HG02642 (cell line): ENCODE results near the gene SMIM29.
A peak's percentile ranks its signal among the peaks of the same experiment; 100 is the strongest.
"Not testable (repeated sequence)": the region's sequence is repeated elsewhere in the genome, so short reads cannot be mapped to it uniquely, and the experiment has no call there.

Source experiments
- ATAC-seq: cut with Tn5 transposase; IDR thresholded peaks from one replicate; pipeline ENCODE4 v1.9.1; 2021; ENCODE audit warnings: mild to moderate bottlenecking; ENCODE audit not compliant: unreplicated experiment, poor library complexity

Gene SMIM29

DNA sequence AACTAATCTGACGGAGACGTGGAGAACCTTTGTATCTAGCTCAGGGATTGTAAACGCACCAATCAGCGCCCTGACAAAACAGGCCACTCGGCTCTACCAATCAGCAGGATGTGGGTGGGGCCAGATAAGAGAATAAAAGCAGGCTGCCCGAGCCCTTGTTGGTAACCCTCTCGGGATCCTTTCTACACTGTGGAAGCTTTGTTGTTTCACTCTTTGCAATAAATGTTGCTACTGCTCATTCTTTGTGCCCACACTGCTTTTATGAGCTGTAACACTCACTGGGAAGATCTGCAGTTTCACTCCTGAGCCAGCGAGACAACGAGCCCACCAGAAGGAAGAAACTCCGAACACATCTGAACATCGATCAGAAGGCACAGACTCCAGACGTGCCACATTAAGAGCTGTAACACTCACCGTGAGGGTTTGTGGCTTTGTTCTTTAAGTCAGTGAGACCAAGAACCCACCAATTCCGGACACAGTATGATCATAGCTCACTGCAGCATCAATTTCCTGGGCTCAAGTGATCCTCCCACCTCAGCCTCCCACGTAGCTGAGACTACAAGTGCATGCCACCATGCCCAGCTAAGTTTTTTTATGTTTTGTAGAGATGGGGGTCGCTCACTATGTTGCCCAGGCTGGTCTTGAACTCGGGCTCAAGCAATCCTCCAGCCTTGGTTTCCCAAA is 21.0 kb upstream of the SMIM29 start:
- not testable (repeated sequence) for ATAC-seq

DNA sequence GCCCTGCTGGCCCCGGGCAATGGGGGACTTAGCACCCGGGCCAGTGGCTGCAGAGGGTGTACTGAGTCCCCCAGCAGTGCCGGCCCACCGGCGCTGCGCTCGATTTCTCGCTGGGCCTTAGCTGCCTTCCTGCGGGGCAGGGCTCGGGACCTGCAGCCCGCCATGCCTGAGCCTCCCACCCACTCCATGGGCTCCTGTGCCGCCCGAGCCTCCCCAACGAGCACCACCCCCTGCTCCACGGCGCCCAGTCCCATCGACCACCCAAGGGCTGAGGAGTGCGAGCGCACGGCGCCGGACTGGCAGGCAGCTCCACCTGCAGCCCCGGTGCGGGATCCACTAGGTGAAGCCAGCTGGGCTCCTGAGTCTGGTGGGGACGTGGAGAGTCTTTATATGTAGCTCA is 20.3 kb upstream of the SMIM29 start:
- not testable (repeated sequence) for ATAC-seq

DNA sequence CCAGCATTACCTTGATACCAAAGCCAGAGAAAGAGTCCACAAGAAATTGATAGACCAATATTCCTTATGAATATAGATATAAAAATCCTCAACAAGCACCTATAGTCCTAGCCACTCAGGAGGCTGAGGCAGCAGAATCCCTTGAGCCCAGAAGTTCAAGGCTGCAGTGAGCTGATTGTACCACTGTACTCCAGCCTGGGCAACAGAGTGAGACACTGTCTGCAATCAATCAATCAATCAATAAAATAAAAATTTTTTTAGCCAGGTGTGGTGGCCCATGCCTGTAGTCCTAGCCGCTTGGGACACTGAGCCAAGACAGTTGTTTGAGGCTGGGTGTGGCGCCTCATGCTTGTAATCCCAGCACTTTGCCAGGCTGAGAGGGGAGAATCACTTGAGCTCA is 18.9 kb upstream of the SMIM29 start:
- ATAC-seq: no peak

DNA sequence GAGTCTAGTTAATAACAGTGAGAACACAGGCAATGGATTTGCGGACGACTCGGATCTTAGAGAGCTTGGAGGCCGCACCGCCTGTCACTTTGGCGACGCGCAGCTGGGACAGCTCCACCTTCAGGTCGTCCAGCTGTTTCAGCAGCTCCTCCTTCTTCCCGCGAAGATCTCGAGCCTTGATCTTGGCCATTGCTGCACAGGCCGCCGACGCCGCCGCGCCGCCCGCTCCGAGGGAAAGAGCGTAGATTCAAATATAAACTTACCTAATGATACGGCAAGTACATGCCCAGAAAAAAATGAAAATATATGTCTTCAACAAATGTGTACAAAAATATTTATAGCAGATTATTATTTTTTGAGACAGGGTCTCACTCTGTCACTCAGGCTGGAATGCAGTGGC is 14.7 kb upstream of the SMIM29 start:
- ATAC-seq: not testable (repeated sequence)

DNA sequence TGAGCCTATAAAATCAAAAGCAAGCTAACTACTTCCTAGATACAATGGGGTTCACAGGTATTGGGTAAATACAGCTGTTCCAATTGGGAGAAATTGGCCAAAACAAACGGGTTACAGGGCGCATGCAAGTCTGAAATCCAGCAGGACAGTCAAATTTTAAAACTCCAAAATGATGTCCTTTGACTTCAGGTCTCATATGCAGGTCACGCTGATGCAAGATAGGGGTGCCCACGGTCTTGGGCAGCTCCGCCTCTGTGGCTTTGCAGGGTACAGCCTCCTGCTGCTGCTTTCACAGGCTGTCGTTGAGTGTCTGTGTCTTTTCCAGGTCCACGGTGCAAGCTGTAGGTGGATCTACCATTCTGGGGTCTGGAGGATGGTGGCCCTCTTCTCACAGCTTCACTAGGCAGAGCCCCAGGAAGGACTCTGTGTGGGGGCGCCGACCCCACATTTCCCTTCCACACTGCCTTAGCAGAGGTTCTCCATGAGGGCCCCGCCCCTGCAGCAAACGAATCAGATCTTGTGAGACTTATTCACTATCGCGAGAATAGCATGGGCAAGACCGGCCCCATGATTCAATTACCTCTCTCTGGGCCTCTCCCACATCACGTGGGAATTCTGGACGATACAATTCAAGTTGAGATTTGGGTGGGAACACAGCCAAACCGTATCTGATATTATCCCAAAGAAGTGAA is 11.9 kb upstream of the SMIM29 start:
- ATAC-seq: no peak

DNA sequence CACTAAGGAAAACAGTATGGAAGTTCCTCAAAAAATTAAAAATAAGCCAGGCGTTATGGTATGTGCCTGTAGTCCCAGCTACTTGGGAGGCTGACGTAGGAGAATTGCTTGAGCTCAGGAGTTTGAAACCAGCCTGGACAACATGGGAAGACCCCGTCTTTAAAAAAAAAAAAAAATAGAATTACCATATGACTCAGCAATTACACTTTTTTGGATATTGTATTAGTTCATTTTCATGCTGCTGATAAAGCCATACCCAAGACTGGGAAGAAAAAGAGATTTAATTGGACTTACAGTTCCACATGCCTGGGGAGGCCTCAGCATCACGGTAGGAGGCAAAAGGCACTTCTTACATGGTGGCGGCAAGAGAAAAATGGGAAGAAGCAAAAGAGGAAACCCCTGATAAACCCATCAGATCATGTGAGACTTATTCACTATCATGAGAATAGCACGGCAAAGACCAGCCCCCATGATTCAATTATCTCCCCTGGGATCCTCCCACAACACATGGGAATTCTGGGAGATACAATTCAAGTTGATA is 10.8 kb upstream of the SMIM29 start:
- ATAC-seq: no peak

DNA sequence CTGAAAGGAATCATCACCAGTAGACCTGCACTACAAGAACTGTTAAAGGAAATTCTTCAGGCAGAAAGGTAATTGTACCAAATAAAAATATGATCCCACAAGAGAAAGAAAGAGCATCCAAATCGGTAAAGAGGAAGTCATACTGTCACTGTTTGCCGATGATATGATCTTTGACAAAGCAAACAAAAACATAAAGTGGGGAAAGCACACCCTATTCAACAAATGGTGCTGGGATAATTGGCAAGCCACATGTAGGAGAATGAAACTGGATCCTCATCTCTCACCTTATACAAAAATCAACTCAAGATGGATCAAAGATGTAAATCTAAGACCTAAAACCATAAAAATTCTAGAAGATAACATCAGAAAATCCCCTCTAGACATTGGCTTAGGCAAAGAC is 3.6 kb upstream of the SMIM29 start:
- not testable (repeated sequence) for ATAC-seq

DNA sequence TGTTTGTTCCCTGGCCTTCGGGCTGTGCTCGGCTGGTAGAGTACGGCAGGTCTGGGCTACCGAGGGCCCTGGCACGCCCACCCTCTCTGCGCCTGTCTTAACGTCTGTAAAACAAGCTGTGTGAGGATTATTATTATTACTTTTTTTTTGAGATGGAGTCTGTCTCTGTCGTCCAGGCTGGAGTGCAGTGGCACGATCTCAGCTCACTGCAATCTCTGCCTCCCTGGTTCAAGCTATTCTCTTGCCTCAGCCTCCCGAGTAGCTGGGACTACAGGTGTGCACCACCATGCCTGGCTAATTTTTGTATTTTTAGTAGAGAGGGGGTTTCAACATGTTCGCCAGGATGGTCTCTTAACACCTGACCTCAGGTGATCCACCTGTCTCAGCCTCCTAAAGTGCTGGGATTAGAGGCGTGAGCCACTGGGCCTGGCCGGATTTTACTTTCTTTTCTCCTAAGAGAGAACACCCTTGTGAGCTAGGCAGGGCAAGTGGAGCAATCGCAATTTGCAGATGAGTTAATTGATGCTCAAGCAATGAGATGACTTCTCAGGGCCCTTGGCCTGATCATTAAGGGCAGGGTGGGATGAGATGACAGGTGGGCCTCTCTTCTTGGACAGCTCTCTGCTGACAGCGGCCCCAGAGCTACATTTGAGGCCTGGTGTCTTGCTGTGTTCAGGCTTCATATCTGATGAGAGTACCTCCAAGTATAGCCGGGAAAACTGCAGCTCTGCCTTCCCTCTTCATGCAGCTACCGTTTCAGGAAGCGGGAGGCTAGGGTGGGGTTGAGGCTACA is 859 bp upstream of the SMIM29 start:
- ATAC-seq: peak; percentile 36

DNA sequence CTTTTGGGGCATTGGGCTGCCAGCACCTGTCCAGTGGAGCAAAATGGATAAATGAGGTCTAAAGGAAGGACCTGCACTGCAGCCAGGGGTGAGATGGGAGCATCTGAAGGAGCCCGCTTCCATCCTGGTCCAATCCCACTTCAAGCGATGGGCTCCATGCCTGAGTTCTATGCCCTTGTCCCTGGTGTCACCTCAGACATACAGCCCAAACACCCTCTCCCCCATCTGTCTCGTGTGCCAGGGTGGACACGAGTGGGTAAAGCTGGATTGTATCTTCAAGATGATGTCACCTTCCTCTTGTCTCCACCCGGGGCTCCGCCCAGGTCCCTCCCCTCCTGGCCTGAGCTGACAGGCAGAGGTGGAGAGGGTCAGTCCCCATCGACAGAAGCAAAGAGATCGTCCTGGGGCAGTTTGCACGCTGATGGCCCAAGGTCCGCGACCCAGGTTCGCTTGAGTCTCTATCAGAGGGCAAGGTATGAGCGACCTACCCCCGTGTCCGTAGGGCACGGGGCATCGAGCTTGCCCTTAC is 544 bp downstream of the SMIM29 start:
- ATAC-seq: peak; percentile 6

DNA sequence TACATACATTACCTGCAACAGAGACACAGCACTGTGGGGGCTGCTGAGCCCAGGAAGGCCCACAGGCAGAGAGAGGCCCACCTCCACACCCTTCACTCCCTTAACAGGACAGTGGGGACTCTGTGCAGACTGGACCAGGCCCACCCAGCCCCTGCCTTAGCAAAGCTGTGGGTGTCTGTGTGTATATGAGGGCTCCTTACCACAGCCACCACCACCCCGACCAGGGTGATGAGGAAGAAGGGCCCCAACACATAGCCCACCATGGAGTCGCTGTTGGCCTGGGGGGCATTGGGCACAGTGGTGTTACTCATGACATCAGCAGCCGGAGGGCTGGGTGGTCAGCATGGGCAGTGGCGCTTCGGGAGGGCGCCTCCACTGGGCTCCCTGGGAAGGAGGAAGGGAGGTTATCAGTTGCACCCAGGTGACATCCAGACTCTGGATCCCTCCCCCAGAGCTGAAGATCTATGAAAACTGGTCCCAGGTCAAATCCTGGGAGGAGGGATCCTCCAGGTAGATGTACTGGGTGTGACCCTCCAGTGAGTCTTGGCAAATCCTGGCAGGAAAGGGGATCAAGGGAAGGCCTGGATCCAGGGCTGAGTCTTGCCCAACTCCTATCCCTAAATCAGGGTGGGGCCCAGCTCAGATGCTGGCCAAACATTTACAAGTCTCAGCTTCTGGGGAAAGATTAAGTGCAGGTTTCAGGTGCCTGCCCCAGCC is 1.2 kb downstream of the SMIM29 start:
- ATAC-seq: no peak

DNA sequence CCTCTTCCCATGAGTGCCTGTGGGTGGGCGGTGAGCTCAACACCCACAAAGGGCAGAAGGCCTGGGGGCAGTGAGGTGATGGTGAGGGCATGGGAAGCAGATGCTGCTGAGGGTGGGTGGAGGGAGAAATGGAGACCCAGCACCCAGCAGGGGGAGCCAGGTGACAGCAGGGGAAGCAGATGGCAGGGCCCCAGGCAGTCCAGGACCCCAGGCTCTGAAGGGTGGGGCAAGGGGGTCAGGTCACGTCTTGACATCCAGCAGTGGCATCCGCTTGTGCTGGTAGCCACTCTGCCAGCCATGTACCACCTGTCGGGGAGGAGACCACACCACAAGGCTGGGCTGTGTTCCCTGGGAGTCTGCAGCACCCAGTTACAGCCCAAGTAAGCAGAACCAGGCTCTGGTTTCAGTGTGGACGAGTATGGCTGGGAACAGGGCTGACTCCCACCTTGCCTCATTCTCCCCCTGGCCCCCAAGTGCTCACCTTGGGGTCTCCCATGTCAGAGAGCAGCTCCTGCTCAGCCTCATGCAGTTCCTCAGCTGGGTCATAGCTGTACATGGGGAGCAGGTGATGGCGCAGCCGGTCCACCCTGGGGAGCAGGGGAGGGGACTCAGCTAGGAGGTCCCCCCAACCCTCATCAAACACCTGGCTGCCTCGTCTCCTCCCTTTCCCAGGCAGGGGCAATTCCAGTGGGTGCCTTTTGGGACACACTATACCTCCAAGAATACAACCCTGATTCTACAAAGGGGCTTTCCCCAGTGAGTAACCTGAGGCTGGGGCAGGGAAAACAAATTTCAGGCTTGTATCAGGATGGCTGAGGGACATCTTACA is 2.0 kb downstream of the SMIM29 start:
- ATAC-seq: no peak

DNA sequence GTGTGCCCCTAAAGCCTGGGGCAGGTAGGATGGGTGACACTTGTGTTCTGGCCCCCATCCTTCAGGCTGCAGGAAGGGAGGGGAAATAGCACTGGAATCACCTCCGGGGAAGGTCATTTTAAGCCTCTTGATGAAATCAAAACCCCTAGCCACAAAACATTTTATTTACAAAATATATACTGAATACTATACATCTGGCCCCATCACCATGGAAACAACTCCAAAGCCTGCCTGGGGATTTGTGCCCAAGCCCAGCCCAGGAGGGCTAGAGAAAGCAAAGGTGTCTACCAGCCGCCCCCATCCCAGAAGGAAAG is 2.6 kb downstream of the SMIM29 start:
- ATAC-seq: no peak

DNA sequence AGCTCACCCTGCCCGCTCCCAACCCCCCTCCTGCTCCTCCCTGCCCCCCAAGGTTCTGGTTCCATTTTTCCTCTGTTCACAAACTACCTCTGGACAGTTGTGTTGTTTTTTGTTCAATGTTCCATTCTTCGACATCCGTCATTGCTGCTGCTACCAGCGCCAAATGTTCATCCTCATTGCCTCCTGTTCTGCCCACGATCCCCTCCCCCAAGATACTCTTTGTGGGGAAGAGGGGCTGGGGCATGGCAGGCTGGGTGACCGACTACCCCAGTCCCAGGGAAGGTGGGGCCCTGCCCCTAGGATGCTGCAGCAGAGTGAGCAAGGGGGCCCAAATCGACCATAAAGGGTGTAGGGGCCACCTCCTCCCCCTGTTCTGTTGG is 3.1 kb downstream of the SMIM29 start:
- ATAC-seq: not testable (repeated sequence)

DNA sequence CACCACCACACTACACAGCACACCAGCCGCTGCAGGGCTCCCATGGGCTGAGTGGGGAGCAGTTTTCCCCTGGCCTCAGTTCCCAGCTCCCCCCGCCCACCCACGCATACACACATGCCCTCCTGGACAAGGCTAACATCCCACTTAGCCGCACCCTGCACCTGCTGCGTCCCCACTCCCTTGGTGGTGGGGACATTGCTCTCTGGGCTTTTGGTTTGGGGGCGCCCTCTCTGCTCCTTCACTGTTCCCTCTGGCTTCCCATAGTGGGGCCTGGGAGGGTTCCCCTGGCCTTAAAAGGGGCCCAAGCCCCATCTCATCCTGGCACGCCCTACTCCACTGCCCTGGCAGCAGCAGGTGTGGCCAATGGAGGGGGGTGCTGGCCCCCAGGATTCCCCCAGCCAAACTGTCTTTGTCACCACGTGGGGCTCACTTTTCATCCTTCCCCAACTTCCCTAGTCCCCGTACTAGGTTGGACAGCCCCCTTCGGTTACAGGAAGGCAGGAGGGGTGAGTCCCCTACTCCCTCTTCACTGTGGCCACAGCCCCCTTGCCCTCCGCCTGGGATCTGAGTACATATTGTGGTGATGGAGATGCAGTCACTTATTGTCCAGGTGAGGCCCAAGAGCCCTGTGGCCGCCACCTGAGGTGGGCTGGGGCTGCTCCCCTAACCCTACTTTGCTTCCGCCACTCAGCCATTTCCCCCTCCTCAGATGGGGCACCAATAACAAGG is 3.6 kb downstream of the SMIM29 start:
- not testable (repeated sequence) for ATAC-seq

DNA sequence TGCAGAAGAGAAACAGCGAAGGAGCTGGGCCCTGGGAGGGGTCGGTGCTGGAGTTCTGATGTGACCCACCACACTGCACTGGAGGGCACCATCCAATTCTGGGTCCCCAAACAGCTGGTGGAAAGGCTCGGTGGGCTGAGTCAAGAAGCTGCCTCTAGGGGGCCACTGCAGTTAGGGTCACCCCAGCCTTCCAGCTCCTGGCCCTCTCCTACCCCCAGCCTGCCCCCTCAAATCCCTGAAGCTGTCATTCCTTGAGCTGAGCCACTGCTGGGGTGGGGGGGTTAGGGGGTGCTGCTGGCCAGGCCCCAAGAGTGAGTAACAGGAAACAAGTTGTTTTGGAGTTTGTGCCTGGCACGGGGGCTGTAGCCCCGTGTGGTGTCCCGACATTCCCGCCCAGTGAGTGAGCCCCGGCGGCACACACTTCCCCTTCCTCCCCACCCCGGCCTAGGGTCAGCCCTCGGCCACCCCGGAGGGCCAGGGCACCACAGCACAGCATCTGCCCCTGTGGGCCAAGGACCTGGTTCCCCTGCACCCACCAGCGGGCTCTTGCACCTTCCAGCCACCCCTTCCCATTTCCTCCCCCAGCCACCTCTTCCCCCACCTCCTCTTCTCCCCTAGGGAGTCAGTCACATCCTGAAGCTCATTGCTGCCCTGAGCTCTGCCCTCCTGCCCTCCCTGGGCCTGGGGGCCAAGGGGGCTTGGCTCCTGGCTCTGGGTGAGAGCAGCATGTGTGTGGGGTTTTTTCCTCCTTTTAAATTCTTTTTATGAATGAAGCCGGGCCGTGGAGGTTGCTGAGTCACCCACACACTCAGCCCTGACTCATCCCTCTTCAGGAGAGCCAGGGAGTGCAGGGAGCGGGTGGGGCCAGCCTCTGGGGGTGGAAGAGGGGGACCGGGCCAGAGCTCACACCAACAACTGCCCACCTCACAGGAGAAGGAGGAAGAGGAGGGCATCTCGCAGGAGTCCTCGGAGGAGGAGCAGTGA is 4.6 kb downstream of the SMIM29 start:
- ATAC-seq: no peak

DNA sequence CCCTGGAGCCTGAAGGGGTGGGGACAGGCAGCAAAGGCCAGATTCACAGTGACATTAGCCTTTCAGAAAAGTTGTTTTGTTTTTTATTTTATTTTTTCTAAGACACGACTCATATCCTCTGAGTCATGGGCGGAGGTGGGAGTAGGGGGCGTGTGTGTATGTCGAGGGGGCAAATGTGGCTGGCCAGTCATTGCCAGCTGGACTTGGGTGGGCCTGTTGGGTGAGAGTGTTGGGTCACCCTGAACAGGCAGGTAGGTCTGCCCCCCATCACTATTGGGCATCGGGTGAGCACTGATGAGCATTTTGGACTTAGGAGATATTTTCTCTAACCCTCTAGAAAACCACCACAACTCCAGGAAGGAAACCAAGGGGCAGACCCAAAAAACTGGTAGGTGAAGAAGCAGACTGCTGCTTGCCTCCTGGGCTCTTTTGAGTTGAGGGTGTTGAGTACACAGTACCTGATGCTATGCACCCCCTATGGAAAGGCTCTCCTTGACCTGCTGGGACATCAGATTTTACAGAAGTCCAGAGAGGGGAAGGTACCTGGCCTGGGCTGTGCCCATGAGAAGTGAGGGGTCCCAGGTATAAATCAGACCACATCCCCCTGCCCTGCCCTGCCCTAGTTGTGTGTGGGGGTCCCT is 5.6 kb downstream of the SMIM29 start:
- no peak for ATAC-seq
